PC-9 (cell line): Measurements from ENCODE around the gene ZBTB11. TPM values are rescaled to one million over a fixed set of nuclear protein-coding genes. Genes with fewer than 3 reads are reported as not detected.

Source experiments
- BruUV-seq: library from RNA; stranded (reverse); fragments of 400-500 nt; replicated peaks from 2 replicates; lab custom pipeline; 2021; lab: Mats Ljungman, UMichigan
- CTCF ChIA-PET: fragments of 300-600 bp; sonication (Branson Sonifier 250); formaldehyde crosslinking; loops from one replicate; lab custom pipeline; 2022; ENCODE audit warnings: antibody characterized with exemption; lab: Charles Lee
- POLR2A ChIA-PET: fragments of 300-600 bp; sonication (Branson Sonifier 250); formaldehyde crosslinking; loops from one replicate; lab custom pipeline; 2022; ENCODE audit warnings: antibody characterized with exemption; ENCODE audit not compliant: unreplicated experiment; lab: Charles Lee
- DNase-seq, 2 experiments: peaks; one replicate each; pipeline versions ENCODE4 v3.0.0 to v3.0.0-alpha.2; 2015 to 2022; ENCODE audit warnings: mixed read lengths in 1 of 2
- H2AFZ ChIP-seq: fragments of 200-600 bp; sonication (generic); 2 replicates; pipeline ENCODE4 v1.8.1; 2017; ENCODE audit warnings: antibody characterized with exemption
- H3F3A ChIP-seq: fragments of 200-600 bp; sonication (generic); 2 replicates; pipeline ENCODE4 v1.8.1; 2017; ENCODE audit warnings: antibody characterized with exemption, mild to moderate bottlenecking, low read depth; ENCODE audit not compliant: insufficient read depth
- H3K27ac ChIP-seq: fragments of 200-600 bp; sonication (generic); 2 replicates; pipeline ENCODE4 v1.6.1; 2016; ENCODE audit warnings: mixed run types
- H3K27me3 ChIP-seq: fragments of 200-600 bp; sonication (generic); 2 replicates; pipeline ENCODE4 v1.6.1; 2016; ENCODE audit warnings: low read depth, mixed run types; ENCODE audit not compliant: insufficient read depth
- H3K36me3 ChIP-seq: fragments of 200-600 bp; sonication (generic); 2 replicates; pipeline ENCODE4 v1.6.1; 2016; ENCODE audit warnings: low read depth, mixed run types
- H3K4me1 ChIP-seq: fragments of 200-600 bp; sonication (generic); replicated peaks from 2 replicates; pipeline ENCODE4 v1.6.1; 2016; ENCODE audit warnings: mixed run types; ENCODE audit not compliant: insufficient read depth
- H3K4me2 ChIP-seq: fragments of 200-600 bp; sonication (generic); 2 replicates; pipeline ENCODE4 v1.6.1; 2017; ENCODE audit warnings: mixed run types
- H3K4me3 ChIP-seq: fragments of 200-600 bp; sonication (generic); 2 replicates; pipeline ENCODE4 v1.6.1; 2016; ENCODE audit warnings: mixed run types
- H3K79me2 ChIP-seq: fragments of 200-600 bp; sonication (generic); 2 replicates; pipeline ENCODE4 v1.6.1; 2017; ENCODE audit warnings: low read depth, mixed run types
- H3K9me2 ChIP-seq: fragments of 200-600 bp; sonication (generic); 2 replicates; pipeline ENCODE4 v1.8.1; 2017; ENCODE audit warnings: mild to moderate bottlenecking; ENCODE audit not compliant: insufficient read depth
- H3K9me3 ChIP-seq: fragments of 200-600 bp; sonication (generic); 2 replicates; pipeline ENCODE4 v1.8.1; 2016; ENCODE audit warnings: low read depth; ENCODE audit not compliant: insufficient read depth
- H4K20me1 ChIP-seq: fragments of 200-600 bp; sonication (generic); 2 replicates; pipeline ENCODE4 v1.8.1; 2017; ENCODE audit not compliant: insufficient read depth
- EZH2 ChIP-seq: fragments of 200-600 bp; sonication (generic); IDR thresholded peaks from 2 replicates; pipeline ENCODE4 v1.8.0; 2017; ENCODE audit warnings: antibody characterized with exemption, low read depth
- intact Hi-C: fragments of 100-400 bp; cut with micrococcal nuclease; formaldehyde crosslinking; loops from one replicate; pipeline ENCODE4 v1.10.0; 2022; ENCODE audit not compliant: unreplicated experiment
- total RNA-seq: library from RNA; stranded (reverse); gene quantifications from 2 replicates; pipeline ENCODE4 v1.2.3, GENCODE V29; 2021
- TF ChIP-seq, protein P1 (sequence below): fragments of 200-600 bp; sonication (generic); conservative IDR thresholded peaks from 2 replicates; pipeline ENCODE4 v1.6.1; 2017; ENCODE audit warnings: mixed run types, antibody characterized with exemption, mild to moderate bottlenecking, moderate library complexity

The ZBTB11 gene
- total RNA-seq, 1 experiment from 2014 or later, result 22.1 TPM

DNA sequence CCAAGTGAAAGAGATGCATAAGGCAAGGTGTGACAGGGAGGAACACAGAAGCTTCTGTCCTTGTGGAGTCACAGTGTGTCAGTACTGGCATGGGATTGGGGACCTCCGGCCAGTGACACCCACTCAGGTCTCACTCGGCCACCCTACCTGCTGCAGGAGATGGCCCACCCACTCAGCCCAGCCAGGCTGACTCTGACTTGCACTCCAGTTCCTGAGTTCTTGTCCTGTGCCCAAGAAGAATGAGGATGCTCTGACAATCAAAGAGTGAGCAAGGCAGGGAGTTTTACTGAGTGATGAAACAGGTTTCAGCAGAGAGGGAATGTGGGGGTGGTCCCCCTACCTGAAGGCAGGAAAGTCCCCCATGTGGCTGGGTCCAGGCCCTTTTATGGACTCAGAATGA, 52.1 kb downstream of the ZBTB11 start:
- CTCF ChIA-PET, result interaction anchor here (0.7 kb wide), 1 partner anchor 1042 kb away, joined by 3 read pairs; no protein-coding TSS in a partner anchor
- Histone ChIP-seq H3K4me3 (no peak overlapping the region), H3F3A (no peaks in the 10 kb centered on the region), H3K27me3 (no peaks in the 10 kb centered on the region), H4K20me1 (no peaks in the 10 kb centered on the region), H3K9me2 (no peaks in the 10 kb centered on the region), H3K9me3 (no peaks in the 10 kb centered on the region), H3K4me1 (no peaks in the 10 kb centered on the region), H2AFZ (no peak overlapping the region), H3K27ac (no peak overlapping the region), H3K79me2 (no peaks in the 10 kb centered on the region), H3K36me3 (no peaks in the 10 kb centered on the region), H3K4me2 (no peak overlapping the region)
- TF ChIP-seq EZH2, result no peak
- TF ChIP-seq, protein P1, sequence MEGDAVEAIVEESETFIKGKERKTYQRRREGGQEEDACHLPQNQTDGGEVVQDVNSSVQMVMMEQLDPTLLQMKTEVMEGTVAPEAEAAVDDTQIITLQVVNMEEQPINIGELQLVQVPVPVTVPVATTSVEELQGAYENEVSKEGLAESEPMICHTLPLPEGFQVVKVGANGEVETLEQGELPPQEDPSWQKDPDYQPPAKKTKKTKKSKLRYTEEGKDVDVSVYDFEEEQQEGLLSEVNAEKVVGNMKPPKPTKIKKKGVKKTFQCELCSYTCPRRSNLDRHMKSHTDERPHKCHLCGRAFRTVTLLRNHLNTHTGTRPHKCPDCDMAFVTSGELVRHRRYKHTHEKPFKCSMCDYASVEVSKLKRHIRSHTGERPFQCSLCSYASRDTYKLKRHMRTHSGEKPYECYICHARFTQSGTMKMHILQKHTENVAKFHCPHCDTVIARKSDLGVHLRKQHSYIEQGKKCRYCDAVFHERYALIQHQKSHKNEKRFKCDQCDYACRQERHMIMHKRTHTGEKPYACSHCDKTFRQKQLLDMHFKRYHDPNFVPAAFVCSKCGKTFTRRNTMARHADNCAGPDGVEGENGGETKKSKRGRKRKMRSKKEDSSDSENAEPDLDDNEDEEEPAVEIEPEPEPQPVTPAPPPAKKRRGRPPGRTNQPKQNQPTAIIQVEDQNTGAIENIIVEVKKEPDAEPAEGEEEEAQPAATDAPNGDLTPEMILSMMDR, result no peak
- intact Hi-C loops, result no loop called here
- POLR2A ChIA-PET, result no interaction called here
- BruUV-seq, result no TSS peak
- no peak for DNase-seq

DNA sequence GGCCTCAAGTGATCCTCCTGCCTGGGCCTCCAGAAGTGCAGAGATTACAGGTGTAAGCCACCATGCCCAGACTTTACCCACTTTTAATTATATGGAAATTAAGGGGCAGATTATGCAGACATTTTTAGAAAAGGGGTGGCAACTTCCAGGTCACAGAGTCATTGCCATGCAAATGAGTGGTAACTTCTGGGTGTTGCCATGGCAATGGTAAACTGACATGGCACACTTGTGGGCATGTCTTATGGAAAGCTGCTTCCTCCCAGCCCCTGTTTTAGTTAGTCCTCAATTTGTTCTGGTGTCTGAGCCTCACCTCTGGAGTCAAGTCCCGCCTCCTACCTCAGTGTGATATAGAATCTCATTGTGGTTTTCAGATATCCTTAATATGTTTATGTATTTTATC, 53.3 kb downstream of the ZBTB11 start:
- Histone ChIP-seq H3K27ac (no peak overlapping the region), H3K79me2 (no peaks in the 10 kb centered on the region), H3K4me3 (no peak overlapping the region), H2AFZ (no peak overlapping the region), H3F3A (no peaks in the 10 kb centered on the region), H3K9me2 (no peaks in the 10 kb centered on the region), H4K20me1 (no peaks in the 10 kb centered on the region), H3K27me3 (no peaks in the 10 kb centered on the region), H3K4me2 (no peak overlapping the region), H3K9me3 (no peaks in the 10 kb centered on the region), H3K4me1 (no peaks in the 10 kb centered on the region), H3K36me3 (no peaks in the 10 kb centered on the region)
- CTCF ChIA-PET, result no interaction called here
- BruUV-seq, result no TSS peak
- DNase-seq, result no peak
- intact Hi-C loops, result no loop called here
- TF ChIP-seq, protein P1, result no peak
- TF ChIP-seq EZH2, result no peak
- POLR2A ChIA-PET, result no interaction called here

- no peak overlapping the region for H3K4me3 ChIP-seq
- no peaks in the 10 kb centered on the region for H3K79me2 ChIP-seq
- no peak for DNase-seq
- CTCF ChIA-PET, result no interaction called here
- POLR2A ChIA-PET, result no interaction called here
- intact Hi-C loops, result no loop called here
- no peak overlapping the region for H3K27ac ChIP-seq
- no peak overlapping the region for H3K4me2 ChIP-seq
- no peaks in the 10 kb centered on the region for H3F3A ChIP-seq
- H3K9me2 ChIP-seq, result no peaks in the 10 kb centered on the region
- H3K4me1 ChIP-seq, result no peaks in the 10 kb centered on the region
- BruUV-seq, result no TSS peak
- H3K36me3 ChIP-seq, result no peaks in the 10 kb centered on the region
- no peaks in the 10 kb centered on the region for H4K20me1 ChIP-seq
- no peak overlapping the region for H2AFZ ChIP-seq
- TF ChIP-seq EZH2, result no peak
- TF ChIP-seq, protein P1, result no peak
- no peaks in the 10 kb centered on the region for H3K27me3 ChIP-seq
- no peaks in the 10 kb centered on the region for H3K9me3 ChIP-seq
These were observed 57.2 kb downstream of the ZBTB11 start for GRCh38 chr3:101619734-101620133.
